ENCODE results near the gene CA12.

- TF ChIP-seq CTCF (IDR thresholded peaks at IDR 0.05; ENCODE audit: extremely low read depth in 1 of 2, insufficient read depth in 1 of 2, low read depth in 1 of 2, low read length in 2 of 2) (no peak), GATA2 (IDR thresholded peaks at IDR 0.05; ENCODE audit: insufficient read depth, insufficient read length, low read depth, low read length) (no peak), EZH2 (IDR thresholded peaks at IDR 0.05; ENCODE audit: borderline replicate concordance, low read depth, low read length, severe bottlenecking) (no peak), MYC (IDR thresholded peaks at IDR 0.05; ENCODE audit: low read depth, low read length) (no peak), POLR2AphosphoS5 (IDR thresholded peaks at IDR 0.05; ENCODE audit: insufficient read depth, low read depth, low read length) (no peak), POLR2A (IDR thresholded peaks at IDR 0.05; ENCODE audit: low read depth, low read length) (no peak), MAX (IDR thresholded peaks at IDR 0.05; ENCODE audit: insufficient read depth, insufficient read length) (no peak)
Measured at GRCh38 chr15:63409179-63409578, 27.5 kb upstream of the CA12 start.

Data from endothelial cell of umbilical vein (primary cell).